RPMI8226 (cell line): ENCODE results near the gene SLC22A12.
"Not testable (repeated sequence)": the region's sequence is repeated elsewhere in the genome, so short reads cannot be mapped to it uniquely, and the experiment has no call there.

ENCODE experiments used
- DNase-seq: peaks from one replicate; pipeline ENCODE4 v3.0.0-alpha.2; 2015

Gene SLC22A12

GRCh38 chr11:64588701-64589100 lies 2.3 kb upstream of the SLC22A12 start:
- DNase-seq, result no peak

DNA sequence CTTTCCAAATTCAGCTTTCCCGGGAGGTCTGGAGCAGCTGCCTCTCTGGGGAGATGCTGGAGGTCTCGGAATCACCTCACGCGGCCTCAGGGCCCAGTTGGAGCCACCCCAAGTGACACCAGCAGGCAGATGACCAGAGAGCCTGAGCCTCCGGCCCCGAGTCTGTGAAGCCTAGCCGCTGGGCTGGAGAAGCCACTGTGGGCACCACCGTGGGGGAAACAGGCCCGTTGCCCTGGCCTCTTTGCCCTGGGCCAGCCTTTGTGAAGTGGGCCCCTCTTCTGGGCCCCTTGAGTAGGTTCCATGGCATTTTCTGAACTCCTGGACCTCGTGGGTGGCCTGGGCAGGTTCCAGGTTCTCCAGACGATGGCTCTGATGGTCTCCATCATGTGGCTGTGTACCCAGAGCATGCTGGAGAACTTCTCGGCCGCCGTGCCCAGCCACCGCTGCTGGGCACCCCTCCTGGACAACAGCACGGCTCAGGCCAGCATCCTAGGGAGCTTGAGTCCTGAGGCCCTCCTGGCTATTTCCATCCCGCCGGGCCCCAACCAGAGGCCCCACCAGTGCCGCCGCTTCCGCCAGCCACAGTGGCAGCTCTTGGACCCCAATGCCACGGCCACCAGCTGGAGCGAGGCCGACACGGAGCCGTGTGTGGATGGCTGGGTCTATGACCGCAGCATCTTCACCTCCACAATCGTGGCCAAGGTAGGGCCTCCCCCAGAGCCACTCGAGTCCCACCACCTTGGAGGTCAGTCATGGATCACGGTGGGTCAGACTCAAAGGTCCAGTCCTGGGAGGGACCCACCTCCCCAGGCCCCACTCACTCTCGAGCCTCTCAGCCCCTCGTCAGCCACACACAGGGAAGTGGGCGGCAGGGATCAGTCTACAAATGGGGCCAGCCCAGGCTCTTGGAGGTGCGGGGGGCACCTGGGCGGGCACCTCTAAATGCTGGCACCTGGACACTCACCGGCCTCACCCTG lies 525 bp downstream of the SLC22A12 start:
- DNase-seq, result no peak

DNA sequence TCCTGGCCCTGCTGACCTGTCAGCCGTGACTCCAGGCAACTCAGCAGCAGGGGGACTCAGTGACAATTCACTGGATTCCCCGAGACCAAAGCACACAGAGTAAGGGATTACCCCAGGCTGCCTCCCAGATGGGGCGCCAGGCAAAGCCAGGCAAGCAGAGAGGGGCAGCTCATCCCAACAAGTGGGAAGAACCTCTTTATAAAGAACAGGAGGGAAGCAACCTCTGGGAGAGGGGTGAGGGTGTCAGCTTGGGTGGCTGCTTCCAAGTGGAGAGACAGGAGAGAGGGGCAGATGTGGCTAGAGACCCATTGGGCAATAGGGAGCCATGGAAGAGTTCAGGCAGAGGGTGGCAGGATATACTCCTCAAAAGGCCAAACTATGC lies 1.2 kb downstream of the SLC22A12 start:
- no peak for DNase-seq

- DNase-seq, result no peak
Measured at GRCh38 chr11:64592656-64593055, 1.6 kb downstream of the SLC22A12 start.

DNA sequence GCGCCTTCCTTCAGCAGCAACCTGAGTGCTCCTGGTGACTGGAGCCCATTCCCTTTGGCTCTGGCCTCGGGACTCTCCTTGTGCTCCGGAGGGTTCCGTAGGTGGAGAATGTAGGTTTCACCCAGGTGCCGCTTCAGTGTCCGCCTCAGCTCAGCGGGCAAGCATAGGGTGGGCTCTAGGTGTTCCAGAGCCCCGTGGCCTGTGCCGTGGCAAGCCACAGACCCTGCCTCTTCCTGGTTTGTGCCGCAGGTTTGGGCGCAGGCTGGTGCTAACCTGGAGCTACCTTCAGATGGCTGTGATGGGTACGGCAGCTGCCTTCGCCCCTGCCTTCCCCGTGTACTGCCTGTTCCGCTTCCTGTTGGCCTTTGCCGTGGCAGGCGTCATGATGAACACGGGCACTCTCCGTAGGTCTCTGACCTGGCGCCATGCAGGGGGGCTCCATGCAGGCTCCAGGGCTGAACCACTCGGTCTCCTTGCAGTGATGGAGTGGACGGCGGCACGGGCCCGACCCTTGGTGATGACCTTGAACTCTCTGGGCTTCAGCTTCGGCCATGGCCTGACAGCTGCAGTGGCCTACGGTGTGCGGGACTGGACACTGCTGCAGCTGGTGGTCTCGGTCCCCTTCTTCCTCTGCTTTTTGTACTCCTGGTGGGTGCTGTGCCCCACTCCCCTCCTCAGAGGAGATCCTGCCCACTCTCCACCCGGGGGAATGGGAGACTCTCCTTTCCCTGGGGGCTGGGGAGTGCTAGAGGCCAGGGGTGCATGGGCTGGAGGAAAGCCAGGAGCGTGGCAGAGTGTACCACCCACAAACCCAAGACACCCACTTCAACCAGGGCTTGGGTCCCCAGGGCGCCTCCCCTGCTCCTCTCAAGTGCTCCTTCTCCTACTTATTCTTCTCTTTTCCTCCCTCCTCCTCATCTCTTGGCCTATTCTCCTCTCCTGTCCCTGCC lies 2.4 kb downstream of the SLC22A12 start:
- peak; percentile 40 for DNase-seq

- no peak for DNase-seq
Measured at GRCh38 chr11:64594159-64594939, 3.3 kb downstream of the SLC22A12 start.

DNA sequence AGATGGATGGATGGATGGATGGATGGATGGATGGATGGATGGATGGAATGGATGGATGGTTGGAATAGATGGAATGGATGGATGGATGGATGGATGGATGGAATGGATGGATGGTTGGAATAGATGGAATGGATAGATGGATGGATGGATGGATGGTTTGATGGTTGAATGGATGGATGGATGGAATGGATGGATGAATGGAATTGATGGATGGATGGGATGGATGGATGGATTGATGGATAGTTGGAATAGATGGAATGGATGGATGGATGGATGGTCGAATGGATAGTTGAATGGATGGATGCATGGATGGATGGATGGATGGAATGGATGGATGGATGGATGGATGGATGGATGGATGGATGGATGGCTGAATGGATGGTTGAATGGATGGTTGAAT lies 4.9 kb downstream of the SLC22A12 start:
- DNase-seq, result not testable (repeated sequence)

- no peak for DNase-seq
Measured at GRCh38 chr11:64597671-64598101, 6.7 kb downstream of the SLC22A12 start.

GRCh38 chr11:64598106-64598796 lies 7.2 kb downstream of the SLC22A12 start:
- DNase-seq, result no peak

- peak; percentile 48 for DNase-seq
Measured at GRCh38 chr11:64598797-64599697, 8.0 kb downstream of the SLC22A12 start.

DNA sequence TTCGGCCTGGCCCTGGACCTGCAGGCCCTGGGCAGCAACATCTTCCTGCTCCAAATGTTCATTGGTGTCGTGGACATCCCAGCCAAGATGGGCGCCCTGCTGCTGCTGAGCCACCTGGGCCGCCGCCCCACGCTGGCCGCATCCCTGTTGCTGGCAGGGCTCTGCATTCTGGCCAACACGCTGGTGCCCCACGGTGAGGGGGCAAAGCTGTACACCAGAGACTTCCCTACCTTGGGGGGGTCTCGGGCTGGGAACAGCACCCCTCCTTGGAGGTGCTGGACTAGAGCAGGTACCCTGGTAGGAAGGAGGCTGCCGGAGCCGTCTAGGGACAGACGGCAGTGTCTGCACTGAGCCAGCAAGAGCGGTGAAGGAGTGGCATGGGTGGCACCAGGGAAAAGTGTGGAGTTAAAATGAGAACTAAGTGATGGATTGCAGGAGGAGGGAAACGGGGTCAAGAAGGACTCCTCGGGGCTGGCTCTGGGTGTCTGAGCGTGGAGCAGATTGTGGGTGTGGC lies 8.7 kb downstream of the SLC22A12 start:
- DNase-seq, result no peak

DNA sequence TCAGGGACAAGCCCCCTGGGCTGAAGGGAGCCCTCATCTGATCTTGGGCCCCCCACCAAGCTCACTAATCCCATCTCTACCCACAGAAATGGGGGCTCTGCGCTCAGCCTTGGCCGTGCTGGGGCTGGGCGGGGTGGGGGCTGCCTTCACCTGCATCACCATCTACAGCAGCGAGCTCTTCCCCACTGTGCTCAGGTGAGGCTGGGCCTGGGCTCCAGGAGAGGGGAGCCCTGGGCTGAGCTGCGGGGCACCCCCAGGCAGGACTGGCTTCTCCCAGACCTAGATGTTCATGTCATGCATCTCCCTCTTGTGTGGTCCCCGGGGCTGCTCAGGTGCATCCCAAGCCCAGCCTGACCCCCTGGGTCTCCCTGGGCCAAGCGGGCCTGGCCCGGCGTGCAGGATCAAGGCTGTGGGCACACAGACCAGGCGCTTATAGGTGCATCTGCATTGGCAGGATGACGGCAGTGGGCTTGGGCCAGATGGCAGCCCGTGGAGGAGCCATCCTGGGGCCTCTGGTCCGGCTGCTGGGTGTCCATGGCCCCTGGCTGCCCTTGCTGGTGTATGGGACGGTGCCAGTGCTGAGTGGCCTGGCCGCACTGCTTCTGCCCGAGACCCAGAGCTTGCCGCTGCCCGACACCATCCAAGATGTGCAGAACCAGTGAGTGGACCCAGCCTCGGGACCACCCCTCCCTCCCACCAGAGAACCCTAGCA lies 9.4 kb downstream of the SLC22A12 start:
- no peak for DNase-seq

DNA sequence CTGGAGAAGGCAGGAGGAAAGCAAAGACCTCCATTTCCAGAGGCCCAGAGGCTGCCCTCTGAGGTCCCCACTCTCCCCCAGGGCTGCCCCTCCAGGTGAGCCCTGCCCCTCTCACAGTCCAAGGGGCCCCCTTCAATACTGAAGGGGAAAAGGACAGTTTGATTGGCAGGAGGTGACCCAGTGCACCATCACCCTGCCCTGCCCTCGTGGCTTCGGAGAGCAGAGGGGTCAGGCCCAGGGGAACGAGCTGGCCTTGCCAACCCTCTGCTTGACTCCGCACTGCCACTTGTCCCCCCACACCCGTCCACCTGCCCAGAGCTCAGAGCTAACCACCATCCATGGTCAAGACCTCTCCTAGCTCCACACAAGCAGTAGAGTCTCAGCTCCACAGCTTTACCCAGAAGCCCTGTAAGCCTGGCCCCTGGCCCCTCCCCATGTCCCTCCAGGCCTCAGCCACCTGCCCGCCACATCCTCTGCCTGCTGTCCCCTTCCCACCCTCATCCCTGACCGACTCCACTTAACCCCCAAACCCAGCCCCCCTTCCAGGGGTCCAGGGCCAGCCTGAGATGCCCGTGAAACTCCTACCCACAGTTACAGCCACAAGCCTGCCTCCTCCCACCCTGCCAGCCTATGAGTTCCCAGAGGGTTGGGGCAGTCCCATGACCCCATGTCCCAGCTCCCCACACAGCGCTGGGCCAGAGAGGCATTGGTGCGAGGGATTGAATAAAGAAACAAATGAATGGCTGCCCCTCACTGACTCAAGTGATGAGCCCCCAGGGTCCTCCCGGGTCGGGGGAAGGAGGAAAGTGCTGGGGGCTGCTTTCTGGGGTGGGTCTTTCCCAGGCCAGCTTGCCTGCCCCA lies 10.8 kb downstream of the SLC22A12 start:
- DNase-seq, result no peak

DNA sequence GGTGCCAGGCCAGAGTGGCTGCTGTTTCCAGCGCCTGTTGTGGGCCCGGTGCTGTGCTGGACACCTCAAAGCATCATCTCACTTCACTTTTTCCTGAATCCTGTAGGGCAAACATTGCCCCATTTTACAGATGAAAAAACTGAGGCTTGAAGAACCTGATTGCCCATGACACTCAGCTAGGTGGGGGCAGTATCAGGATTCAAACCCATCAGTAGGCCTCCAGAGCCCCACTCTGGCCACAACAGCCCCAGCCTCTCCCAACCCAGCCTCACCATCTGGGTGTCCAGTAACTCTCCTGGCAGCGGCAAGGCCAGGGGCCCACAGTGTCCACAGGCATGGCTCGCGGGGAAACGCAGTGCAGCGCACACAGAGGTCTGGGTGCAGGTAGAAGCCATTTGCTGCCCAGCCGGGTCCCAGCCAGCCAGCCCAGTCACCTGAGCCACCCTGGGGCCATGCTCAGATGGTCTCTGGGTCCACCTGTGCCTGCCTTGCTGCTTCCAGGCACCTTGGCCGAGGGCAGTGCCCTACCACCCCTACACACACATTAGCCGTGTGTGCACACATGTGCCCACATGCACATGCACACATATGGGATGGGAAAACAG lies 11.5 kb downstream of the SLC22A12 start:
- DNase-seq, result no peak

DNA sequence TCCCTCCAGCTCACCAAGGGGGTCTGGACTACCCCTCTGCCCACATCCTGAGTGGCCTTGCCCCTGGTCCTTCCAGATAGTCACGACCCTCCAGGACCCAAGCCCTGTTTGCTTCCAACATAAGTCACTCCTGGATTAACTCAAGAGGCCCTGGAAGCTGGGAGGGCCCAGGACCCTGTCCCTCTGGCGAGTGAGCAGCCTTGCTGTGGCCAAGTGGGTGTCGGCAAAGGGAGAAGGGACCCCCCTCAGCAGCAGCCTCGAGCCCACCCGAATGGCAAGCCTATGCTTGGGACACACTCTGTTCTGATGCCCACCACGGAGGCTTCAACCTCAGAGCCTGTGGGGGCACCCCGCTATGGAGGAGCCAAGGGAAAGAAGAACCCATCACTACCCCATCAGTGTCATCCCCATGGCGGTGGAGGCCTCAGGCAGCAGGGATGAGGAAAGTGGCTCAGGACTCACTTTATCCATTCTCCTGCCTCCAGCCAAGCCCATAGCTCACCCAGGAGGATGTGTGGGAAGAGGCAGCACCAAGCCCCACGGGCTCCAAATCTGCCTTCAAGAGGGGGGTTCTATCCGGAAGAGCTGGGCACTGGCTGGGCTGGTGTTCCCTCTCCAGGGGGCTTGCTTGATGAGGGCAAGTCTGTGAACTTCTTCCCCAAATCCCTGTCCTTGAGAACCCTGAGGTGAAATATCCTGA lies 12.5 kb downstream of the SLC22A12 start:
- DNase-seq, result no peak

GRCh38 chr11:64604458-64605243 lies 13.6 kb downstream of the SLC22A12 start:
- no peak for DNase-seq

GRCh38 chr11:64605244-64605560 lies 14.2 kb downstream of the SLC22A12 start:
- no peak for DNase-seq
